KMS-11 (cell line): ENCODE results near the gene CDC27.

ENCODE experiments used
- H2AFZ ChIP-seq: fragments of 200-600 bp; sonication (generic); 2 replicates; pipeline ENCODE4 v1.6.1; 2016; ENCODE audit warnings: antibody characterized with exemption, mixed run types, low read depth
- H3K27ac ChIP-seq: fragments of 200-600 bp; sonication (generic); 2 replicates; pipeline ENCODE4 v1.6.1; 2016; ENCODE audit warnings: mild to moderate bottlenecking, mixed run types
- H3K27me3 ChIP-seq: fragments of 200-600 bp; sonication (generic); 2 replicates; pipeline ENCODE4 v1.6.1; 2017; ENCODE audit warnings: mild to moderate bottlenecking, low read depth, mixed run types, moderate library complexity; ENCODE audit not compliant: insufficient read depth
- H3K36me3 ChIP-seq: fragments of 200-600 bp; sonication (generic); 2 replicates; pipeline ENCODE4 v1.6.1; 2017; ENCODE audit warnings: mild to moderate bottlenecking, mixed run types; ENCODE audit not compliant: insufficient read depth
- H3K4me1 ChIP-seq: fragments of 200-600 bp; sonication (generic); 2 replicates; pipeline ENCODE4 v1.6.1; 2016; ENCODE audit warnings: mild to moderate bottlenecking, low read depth, mixed run types; ENCODE audit not compliant: poor library complexity, severe bottlenecking
- H3K4me2 ChIP-seq: fragments of 200-600 bp; sonication (generic); 2 replicates; pipeline ENCODE4 v1.7.0; 2016; ENCODE audit warnings: mild to moderate bottlenecking, mixed run types
- H3K4me3 ChIP-seq: fragments of 200-600 bp; sonication (generic); IDR thresholded peaks from 2 replicates; pipeline ENCODE4 v1.6.1; 2017; ENCODE audit warnings: low read depth, low read length, mixed read lengths; ENCODE audit not compliant: insufficient read depth
- H3K79me2 ChIP-seq: fragments of 200-600 bp; sonication (generic); 2 replicates; pipeline ENCODE4 v1.6.1; 2016; ENCODE audit warnings: low read depth, mixed run types; ENCODE audit not compliant: insufficient read depth
- H3K9ac ChIP-seq: fragments of 200-600 bp; sonication (generic); 2 replicates; pipeline ENCODE4 v1.6.1; 2016; ENCODE audit warnings: mild to moderate bottlenecking, mixed run types
- H4K20me1 ChIP-seq: fragments of 200-600 bp; sonication (generic); 2 replicates; pipeline ENCODE4 v1.6.1; 2016; ENCODE audit warnings: mild to moderate bottlenecking, mixed run types; ENCODE audit not compliant: insufficient read depth
- TF ChIP-seq, protein P1 (sequence below): fragments of 200-600 bp; sonication (generic); conservative IDR thresholded peaks from 2 replicates; pipeline ENCODE4 v1.6.1; 2017; ENCODE audit warnings: low read depth, mild to moderate bottlenecking, antibody characterized with exemption, low read length, moderate library complexity, mixed read lengths

The CDC27 gene

DNA sequence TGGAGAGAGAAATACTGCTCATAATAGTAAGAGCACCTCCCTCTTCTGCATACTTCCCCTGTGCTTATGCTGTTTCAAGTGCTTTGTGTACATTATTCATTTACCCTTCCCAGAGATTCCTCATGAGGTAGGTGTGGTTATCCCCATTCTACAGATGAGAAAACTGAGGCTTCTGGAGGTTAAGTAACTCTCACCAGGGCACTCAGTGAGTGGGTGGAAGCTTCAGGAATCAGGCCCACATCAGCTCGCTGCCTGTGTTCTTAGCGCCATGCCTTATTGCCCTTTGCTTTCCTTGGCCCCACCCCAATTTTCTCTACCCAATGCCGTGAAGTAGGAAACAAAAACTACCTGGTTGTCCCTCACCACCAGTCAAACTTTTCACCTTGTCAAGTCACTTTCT is 46.4 kb upstream of the CDC27 start:
- no peaks in the 10 kb centered on the region for H3K27me3 ChIP-seq
- TF ChIP-seq, protein P1, sequence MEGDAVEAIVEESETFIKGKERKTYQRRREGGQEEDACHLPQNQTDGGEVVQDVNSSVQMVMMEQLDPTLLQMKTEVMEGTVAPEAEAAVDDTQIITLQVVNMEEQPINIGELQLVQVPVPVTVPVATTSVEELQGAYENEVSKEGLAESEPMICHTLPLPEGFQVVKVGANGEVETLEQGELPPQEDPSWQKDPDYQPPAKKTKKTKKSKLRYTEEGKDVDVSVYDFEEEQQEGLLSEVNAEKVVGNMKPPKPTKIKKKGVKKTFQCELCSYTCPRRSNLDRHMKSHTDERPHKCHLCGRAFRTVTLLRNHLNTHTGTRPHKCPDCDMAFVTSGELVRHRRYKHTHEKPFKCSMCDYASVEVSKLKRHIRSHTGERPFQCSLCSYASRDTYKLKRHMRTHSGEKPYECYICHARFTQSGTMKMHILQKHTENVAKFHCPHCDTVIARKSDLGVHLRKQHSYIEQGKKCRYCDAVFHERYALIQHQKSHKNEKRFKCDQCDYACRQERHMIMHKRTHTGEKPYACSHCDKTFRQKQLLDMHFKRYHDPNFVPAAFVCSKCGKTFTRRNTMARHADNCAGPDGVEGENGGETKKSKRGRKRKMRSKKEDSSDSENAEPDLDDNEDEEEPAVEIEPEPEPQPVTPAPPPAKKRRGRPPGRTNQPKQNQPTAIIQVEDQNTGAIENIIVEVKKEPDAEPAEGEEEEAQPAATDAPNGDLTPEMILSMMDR: no peak
- no peaks in the 10 kb centered on the region for H3K79me2 ChIP-seq

DNA sequence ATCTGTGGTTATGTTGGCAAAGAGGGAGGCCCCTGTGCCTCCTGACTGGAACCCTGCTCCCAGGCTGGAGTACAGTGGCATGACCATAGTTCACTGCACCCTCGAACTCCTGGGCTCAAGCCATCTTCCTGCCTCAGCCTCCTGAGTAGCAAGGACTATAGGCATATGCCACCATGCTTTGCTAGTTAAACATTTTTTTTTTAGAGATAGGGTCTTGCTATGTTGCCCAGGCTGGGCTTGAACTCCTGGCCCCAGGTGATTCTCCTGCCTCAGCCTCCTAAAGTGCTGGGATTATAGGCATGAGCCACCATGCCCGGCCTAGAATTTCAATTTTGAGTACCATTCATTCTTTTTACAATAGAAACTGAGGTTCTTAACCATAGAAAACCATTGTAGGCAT is 43.4 kb upstream of the CDC27 start:
- Histone ChIP-seq H2AFZ (no peak overlapping the region), H4K20me1 (no peaks in the 10 kb centered on the region), H3K4me1 (peaks cover 15% of the 10 kb centered on the region), H3K4me3 (no peak overlapping the region), H3K79me2 (no peaks in the 10 kb centered on the region), H3K9ac (no peak overlapping the region), H3K36me3 (no peaks in the 10 kb centered on the region), H3K27me3 (no peaks in the 10 kb centered on the region), H3K27ac (no peak overlapping the region), H3K4me2 (no peak overlapping the region)
- TF ChIP-seq, protein P1: no peak

More for the DNA sequence above, 46.4 kb upstream of the CDC27 start:
- no peak overlapping the region for H3K4me2 ChIP-seq
- no peaks in the 10 kb centered on the region for H4K20me1 ChIP-seq
- H3K4me3 ChIP-seq: no peak overlapping the region
- no peak overlapping the region for H3K27ac ChIP-seq
- no peak overlapping the region for H2AFZ ChIP-seq
- no peaks in the 10 kb centered on the region for H3K36me3 ChIP-seq
- H3K4me1 ChIP-seq: peaks cover 18% of the 10 kb centered on the region
- H3K9ac ChIP-seq: no peak overlapping the region

DNA sequence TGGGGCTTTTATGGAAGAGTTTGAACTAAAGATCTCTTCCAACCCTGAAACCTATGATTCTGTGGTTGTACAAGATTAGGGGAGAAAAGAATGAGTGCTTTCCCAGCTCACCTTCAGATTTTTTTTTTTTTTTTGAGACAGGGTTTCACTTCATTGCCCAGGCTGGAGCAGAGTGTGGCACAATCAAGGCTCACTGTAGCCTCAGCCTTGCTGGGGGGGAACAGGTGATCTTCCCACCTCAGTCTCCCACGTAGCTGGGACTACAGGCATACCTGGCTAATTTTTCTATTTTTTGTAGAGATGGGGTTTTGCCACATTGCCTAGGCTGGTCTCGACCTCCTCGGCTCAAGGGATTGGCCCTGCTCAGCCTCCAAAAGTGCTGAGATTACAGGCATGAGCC is 42.8 kb upstream of the CDC27 start:
- Histone ChIP-seq H3K36me3 (no peaks in the 10 kb centered on the region), H3K27me3 (no peaks in the 10 kb centered on the region), H3K4me1 (peaks cover 15% of the 10 kb centered on the region), H4K20me1 (no peaks in the 10 kb centered on the region), H2AFZ (no peak overlapping the region), H3K4me3 (no peak overlapping the region), H3K4me2 (no peak overlapping the region), H3K9ac (no peak overlapping the region), H3K79me2 (no peaks in the 10 kb centered on the region), H3K27ac (no peak overlapping the region)
- TF ChIP-seq, protein P1: no peak

DNA sequence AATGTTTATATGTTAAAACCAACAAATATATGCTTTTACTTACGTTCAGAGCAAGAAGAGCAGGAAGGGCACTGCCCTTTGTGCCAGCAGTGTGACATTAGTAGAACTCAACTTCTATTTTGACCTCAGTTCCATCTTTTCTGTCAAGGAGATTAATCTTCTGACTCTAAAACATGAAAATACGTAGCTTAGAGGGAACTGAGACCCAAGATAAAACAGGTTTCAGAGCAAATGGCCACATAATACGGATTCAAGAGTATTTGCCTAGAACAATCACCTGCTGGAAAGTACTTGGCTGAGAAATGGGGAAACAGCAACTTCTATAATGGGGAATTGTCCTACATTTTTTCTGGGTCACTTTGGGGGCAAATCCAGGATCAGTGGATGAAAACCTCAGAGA is 42.2 kb upstream of the CDC27 start:
- Histone ChIP-seq H3K27me3 (no peaks in the 10 kb centered on the region), H4K20me1 (no peaks in the 10 kb centered on the region), H3K27ac (no peak overlapping the region), H3K4me3 (no peak overlapping the region), H2AFZ (0 out of 2 replicates have a peak overlapping the region, but pooled peaks have one; percentile 89), H3K36me3 (no peaks in the 10 kb centered on the region), H3K4me2 (peak overlapping the region; percentile 52; the same call in 1 of the 2 replicates), H3K4me1 (peaks cover 15% of the 10 kb centered on the region), H3K79me2 (no peaks in the 10 kb centered on the region), H3K9ac (no peak overlapping the region)
- TF ChIP-seq, protein P1: no peak
